GM12878 (cell line): ENCODE measurements around the gene LY9.

ENCODE experiments used
- IRF3 ChIP-seq: fragments of 450-650 bp; IDR thresholded peaks from 2 replicates; pipeline ENCODE4 v1.6.1; 2014; ENCODE audit warnings: mild to moderate bottlenecking
- MYC ChIP-seq: IDR thresholded peaks from 2 replicates; pipeline ENCODE4 v1.6.1; 2011; ENCODE audit warnings: mild to moderate bottlenecking, low read length, moderate library complexity, inconsistent platforms; ENCODE audit not compliant: insufficient read depth, insufficient replicate concordance, insufficient read length, severe bottlenecking
- TF ChIP-seq, protein P1 (sequence below), 3 experiments: IDR thresholded peaks in 2 of 3; conservative IDR thresholded peaks in 1 of 3; 2 replicates each; pipeline ENCODE4 v1.5.1; 2011; ENCODE audit warnings: low read depth in 3 of 3, low read length in 3 of 3, mild to moderate bottlenecking in 3 of 3, control low read depth in 2 of 3, moderate library complexity in 2 of 3, inconsistent platforms in 1 of 3, mixed read lengths in 1 of 3; ENCODE audit not compliant: control insufficient read depth in 2 of 3, insufficient read depth in 1 of 3; ENCODE audit errors: extremely low read depth in 1 of 3
- TF ChIP-seq, protein P2 (sequence below): IDR thresholded peaks from 2 replicates; pipeline ENCODE4 v1.6.1; 2012; ENCODE audit warnings: low read depth, low read length, improper control_type of control experiment

GRCh38 chr1:160806109-160806665 lies 10.2 kb downstream of the LY9 start:
- TF ChIP-seq, protein P1, sequence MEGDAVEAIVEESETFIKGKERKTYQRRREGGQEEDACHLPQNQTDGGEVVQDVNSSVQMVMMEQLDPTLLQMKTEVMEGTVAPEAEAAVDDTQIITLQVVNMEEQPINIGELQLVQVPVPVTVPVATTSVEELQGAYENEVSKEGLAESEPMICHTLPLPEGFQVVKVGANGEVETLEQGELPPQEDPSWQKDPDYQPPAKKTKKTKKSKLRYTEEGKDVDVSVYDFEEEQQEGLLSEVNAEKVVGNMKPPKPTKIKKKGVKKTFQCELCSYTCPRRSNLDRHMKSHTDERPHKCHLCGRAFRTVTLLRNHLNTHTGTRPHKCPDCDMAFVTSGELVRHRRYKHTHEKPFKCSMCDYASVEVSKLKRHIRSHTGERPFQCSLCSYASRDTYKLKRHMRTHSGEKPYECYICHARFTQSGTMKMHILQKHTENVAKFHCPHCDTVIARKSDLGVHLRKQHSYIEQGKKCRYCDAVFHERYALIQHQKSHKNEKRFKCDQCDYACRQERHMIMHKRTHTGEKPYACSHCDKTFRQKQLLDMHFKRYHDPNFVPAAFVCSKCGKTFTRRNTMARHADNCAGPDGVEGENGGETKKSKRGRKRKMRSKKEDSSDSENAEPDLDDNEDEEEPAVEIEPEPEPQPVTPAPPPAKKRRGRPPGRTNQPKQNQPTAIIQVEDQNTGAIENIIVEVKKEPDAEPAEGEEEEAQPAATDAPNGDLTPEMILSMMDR (IDR thresholded peaks at IDR 0.05 in 2 of 3, conservative IDR thresholded peaks at IDR 0.05 in 1 of 3; ENCODE audit: control insufficient read depth in 2 of 3, extremely low read depth in 1 of 3, insufficient read depth in 1 of 3, low read depth in 3 of 3, low read length in 3 of 3), result no peak
- TF ChIP-seq, protein P2, sequence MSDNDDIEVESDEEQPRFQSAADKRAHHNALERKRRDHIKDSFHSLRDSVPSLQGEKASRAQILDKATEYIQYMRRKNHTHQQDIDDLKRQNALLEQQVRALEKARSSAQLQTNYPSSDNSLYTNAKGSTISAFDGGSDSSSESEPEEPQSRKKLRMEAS, result no peak
- TF ChIP-seq IRF3 (no peak), MYC (no peak)
